Frontal cortex (tissue), 4 donors: ENCODE measurements around the gene ZNF189. TPM values are rescaled to one million over a fixed set of nuclear protein-coding genes. Genes with fewer than 3 reads are reported as not detected.

Experiments used
- DNase-seq, 2 donors: peaks; one replicate each; pipeline ENCODE4 v3.0.0; 2012; ENCODE audit warnings: low spot score in 2 of 2
- FAIRE-seq: peaks from 2 replicates; lab custom pipeline; 2012; peaks lifted over from hg19 to GRCh38; lab: Jason Lieb, UNC
- total RNA-seq: library from RNA; depleted of rRNA; stranded (reverse); fragments of >200 nt; gene quantifications from one replicate; pipeline ENCODE4 v1.2.3, GENCODE V29; 2014
- donor health status: control.
- donor health status: control.
- donor health status: control.

The ZNF189 gene
- total RNA-seq, 1 donor from 2014 or later: 54.6 TPM

- DNase-seq (no peak), FAIRE-seq (no peak)
These were observed 18.7 kb downstream of the ZNF189 start for GRCh38 chr9:101417389-101417788.

GRCh38 chr9:101417977-101418376, 19.3 kb downstream of the ZNF189 start:
- DNase-seq (no peak), FAIRE-seq (no peak)

- DNase-seq: no peak
- FAIRE-seq: no peak
These were observed 20.1 kb downstream of the ZNF189 start for GRCh38 chr9:101418518-101419430.

- FAIRE-seq (no peak), DNase-seq (no peak)
These were observed 21.2 kb downstream of the ZNF189 start for GRCh38 chr9:101419863-101420262.

GRCh38 chr9:101421653-101422065, 23.0 kb downstream of the ZNF189 start:
- DNase-seq: no peak
- FAIRE-seq: no peak

GRCh38 chr9:101427358-101427757, 28.7 kb downstream of the ZNF189 start:
- no peak for DNase-seq
- no peak for FAIRE-seq

GRCh38 chr9:101427957-101428655, 29.5 kb downstream of the ZNF189 start:
- FAIRE-seq: no peak
- DNase-seq: no peak

GRCh38 chr9:101428909-101429308, 30.3 kb downstream of the ZNF189 start:
- no peak for DNase-seq
- FAIRE-seq: no peak

- no peak for FAIRE-seq
These were observed 31.1 kb downstream of the ZNF189 start for GRCh38 chr9:101429736-101430135.

GRCh38 chr9:101432171-101432570, 33.5 kb downstream of the ZNF189 start:
- DNase-seq (no peak), FAIRE-seq (no peak)

More at GRCh38 chr9:101429736-101430135, 31.1 kb downstream of the ZNF189 start:
- no peak for DNase-seq

GRCh38 chr9:101432740-101433139, 34.1 kb downstream of the ZNF189 start:
- FAIRE-seq (no peak), DNase-seq (no peak)

- no peak for DNase-seq
These were observed 34.6 kb downstream of the ZNF189 start for GRCh38 chr9:101433229-101433628.

GRCh38 chr9:101434998-101435397, 36.3 kb downstream of the ZNF189 start:
- FAIRE-seq (no peak), DNase-seq (no peak)

More at GRCh38 chr9:101433229-101433628, 34.6 kb downstream of the ZNF189 start:
- FAIRE-seq: no peak

- DNase-seq: no peak
- FAIRE-seq: no peak
These were observed 37.0 kb downstream of the ZNF189 start, which contains the start of gene ALDOB for GRCh38 chr9:101435601-101436079. TSS of gene ALDOB (minus strand) at chr9:101435774. CDS start at chr9:101430887, 4,887 bp downstream.

- DNase-seq (no peak), FAIRE-seq (no peak)
These were observed 39.2 kb downstream of the ZNF189 start for GRCh38 chr9:101437806-101438232.

- DNase-seq (no peak), FAIRE-seq (no peak)
These were observed 39.9 kb downstream of the ZNF189 start for GRCh38 chr9:101438523-101438922.

- FAIRE-seq: no peak
- DNase-seq: no peak
These were observed 42.1 kb downstream of the ZNF189 start for GRCh38 chr9:101440714-101441230.

- DNase-seq: no peak
- no peak for FAIRE-seq
These were observed 43.7 kb downstream of the ZNF189 start for GRCh38 chr9:101442318-101442717.

- FAIRE-seq: no peak
- no peak for DNase-seq
These were observed 44.1 kb downstream of the ZNF189 start for GRCh38 chr9:101442736-101443135.

GRCh38 chr9:101443364-101443771, 44.7 kb downstream of the ZNF189 start:
- DNase-seq (no peak), FAIRE-seq (no peak)
